MM.1S (cell line): ENCODE measurements around the gene ZBTB7C.

Source experiments
- DNase-seq: peaks from one replicate; pipeline ENCODE4 v3.0.0-alpha.2; 2015
- H2AFZ ChIP-seq: fragments of 300-600 bp; sonication (generic); 2 replicates; pipeline ENCODE4 v1.6.0; 2016; ENCODE audit warnings: antibody characterized with exemption, low read length
- H3F3A ChIP-seq: fragments of 300-600 bp; sonication (generic); 2 replicates; pipeline ENCODE4 v1.6.1; 2016; ENCODE audit warnings: mild to moderate bottlenecking, antibody characterized with exemption, low read length, moderate library complexity, mixed read lengths; ENCODE audit not compliant: insufficient read depth
- H3K27ac ChIP-seq: fragments of 300-600 bp; sonication (generic); 2 replicates; pipeline ENCODE4 v1.5.1; 2016; ENCODE audit warnings: mild to moderate bottlenecking, low read length
- H3K27me3 ChIP-seq: fragments of 300-600 bp; sonication (generic); replicated peaks from 2 replicates; pipeline ENCODE4 v1.6.0; 2016; ENCODE audit warnings: low read length; ENCODE audit not compliant: insufficient read depth
- H3K36me3 ChIP-seq: fragments of 300-600 bp; sonication (generic); replicated peaks from 2 replicates; pipeline ENCODE4 v1.6.1; 2016; ENCODE audit warnings: mild to moderate bottlenecking, low read length, mixed read lengths; ENCODE audit not compliant: insufficient read depth
- H3K4me1 ChIP-seq: fragments of 300-600 bp; sonication (generic); 2 replicates; pipeline ENCODE4 v1.6.1; 2016; ENCODE audit warnings: low read length, mixed read lengths
- H3K4me2 ChIP-seq: fragments of 300-600 bp; sonication (generic); 2 replicates; pipeline ENCODE4 v1.6.0; 2016; ENCODE audit warnings: low read depth, low read length
- H3K4me3 ChIP-seq: fragments of 300-600 bp; sonication (generic); 2 replicates; pipeline ENCODE4 v1.5.1; 2016; ENCODE audit warnings: low read length, mixed read lengths
- H3K79me2 ChIP-seq: fragments of 300-600 bp; sonication (generic); 2 replicates; pipeline ENCODE4 v1.6.1; 2016; ENCODE audit warnings: mixed run types, low read length, mixed read lengths
- H3K9ac ChIP-seq: fragments of 300-600 bp; sonication (generic); 2 replicates; pipeline ENCODE4 v1.6.1; 2016; ENCODE audit warnings: low read length, mixed read lengths
- H3K9me2 ChIP-seq: fragments of 300-600 bp; sonication (generic); replicated peaks from 2 replicates; pipeline ENCODE4 v1.6.1; 2016; ENCODE audit warnings: mild to moderate bottlenecking, low read length, mixed read lengths; ENCODE audit not compliant: insufficient read depth
- H3K9me3 ChIP-seq: fragments of 300-600 bp; sonication (generic); replicated peaks from 2 replicates; pipeline ENCODE4 v1.6.1; 2016; ENCODE audit warnings: mild to moderate bottlenecking, low read length, mixed read lengths; ENCODE audit not compliant: insufficient read depth
- H4K20me1 ChIP-seq: fragments of 300-600 bp; sonication (generic); 2 replicates; pipeline ENCODE4 v1.6.1; 2016; ENCODE audit warnings: mild to moderate bottlenecking, low read length, moderate library complexity, mixed read lengths; ENCODE audit not compliant: insufficient read depth
- CTCF ChIP-seq: fragments of 300-600 bp; sonication (generic); IDR thresholded peaks from 2 replicates; pipeline ENCODE4 v1.5.1; 2016; ENCODE audit warnings: antibody characterized with exemption, low read length, mixed read lengths
- EZH2 ChIP-seq: fragments of 300-600 bp; sonication (generic); optimal IDR thresholded peaks from 2 replicates; pipeline ENCODE3; 2017; ENCODE audit warnings: low read depth, mild to moderate bottlenecking, antibody characterized with exemption, low read length, mixed read lengths
- EZH2phosphoT487 ChIP-seq: fragments of 300-600 bp; sonication (generic); IDR thresholded peaks from 2 replicates; pipeline ENCODE4 v1.6.1; 2018; ENCODE audit warnings: antibody characterized with exemption, low read length

Gene ZBTB7C

GRCh38 chr18:48048251-48048650, 360.9 kb downstream of the ZBTB7C start:
- no peaks in the 10 kb centered on the region for H3K4me1 ChIP-seq
- H3K9me3 ChIP-seq = no peaks in the 10 kb centered on the region
- H3F3A ChIP-seq = no peaks in the 10 kb centered on the region
- H3K79me2 ChIP-seq = no peaks in the 10 kb centered on the region
- no peak overlapping the region for H3K9ac ChIP-seq
- H4K20me1 ChIP-seq = no peaks in the 10 kb centered on the region
- H3K27ac ChIP-seq = no peak overlapping the region
- no peaks in the 10 kb centered on the region for H3K9me2 ChIP-seq
- H3K27me3 ChIP-seq = no peaks in the 10 kb centered on the region
- TF ChIP-seq EZH2 (no peak), CTCF (no peak), EZH2phosphoT487 (no peak)
- H3K36me3 ChIP-seq = no peaks in the 10 kb centered on the region
- H3K4me3 ChIP-seq = no peak overlapping the region
- H3K4me2 ChIP-seq = no peak overlapping the region
- no peak overlapping the region for H2AFZ ChIP-seq
- no peak for DNase-seq

- Histone ChIP-seq H2AFZ (no peak overlapping the region), H3K9ac (no peak overlapping the region), H3K9me3 (no peaks in the 10 kb centered on the region), H3K4me3 (no peak overlapping the region), H3K4me2 (no peak overlapping the region), H3K9me2 (no peaks in the 10 kb centered on the region), H3K36me3 (no peaks in the 10 kb centered on the region), H4K20me1 (no peaks in the 10 kb centered on the region), H3K27ac (no peak overlapping the region), H3K4me1 (no peaks in the 10 kb centered on the region), H3F3A (no peaks in the 10 kb centered on the region), H3K27me3 (no peaks in the 10 kb centered on the region), H3K79me2 (no peaks in the 10 kb centered on the region)
- DNase-seq = no peak
- no peak for TF ChIP-seq CTCF
- TF ChIP-seq EZH2phosphoT487 = no peak
- no peak for TF ChIP-seq EZH2
Measured at GRCh38 chr18:48046843-48047242, 362.3 kb downstream of the ZBTB7C start.

DNA sequence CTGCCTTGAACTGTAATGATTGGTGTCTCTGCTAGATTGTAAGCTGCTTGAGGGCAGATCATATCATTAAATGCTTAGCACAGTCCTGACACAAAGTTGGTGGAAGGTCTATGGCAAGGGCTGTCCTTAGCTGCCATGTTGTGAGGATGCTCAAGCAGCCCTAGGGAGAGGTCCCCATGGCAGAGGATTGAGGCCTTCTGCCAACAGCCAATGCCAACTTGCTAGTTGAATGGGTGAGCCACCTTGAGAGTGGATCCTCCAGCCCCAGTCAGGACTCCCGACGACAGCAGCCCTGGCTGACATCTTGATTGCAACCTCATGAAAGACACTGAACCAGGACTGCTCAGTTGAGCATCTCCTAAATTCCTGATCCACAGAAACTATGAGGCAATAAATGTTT, 363.4 kb downstream of the ZBTB7C start:
- Histone ChIP-seq H3F3A (no peaks in the 10 kb centered on the region), H3K4me1 (no peaks in the 10 kb centered on the region), H3K4me2 (no peak overlapping the region), H3K9me2 (no peaks in the 10 kb centered on the region), H3K27ac (no peak overlapping the region), H3K4me3 (no peak overlapping the region), H3K9me3 (no peaks in the 10 kb centered on the region), H3K36me3 (no peaks in the 10 kb centered on the region), H3K79me2 (no peaks in the 10 kb centered on the region), H2AFZ (no peak overlapping the region), H3K27me3 (no peaks in the 10 kb centered on the region), H4K20me1 (no peaks in the 10 kb centered on the region), H3K9ac (no peak overlapping the region)
- DNase-seq = no peak
- TF ChIP-seq EZH2 (no peak), EZH2phosphoT487 (no peak), CTCF (no peak)
